H1 (cell line): ENCODE measurements around the gene THPO. TPM values are rescaled to one million over a fixed set of nuclear protein-coding genes. Genes with fewer than 3 reads are reported as not detected.

ENCODE experiments used
- CTCF ChIA-PET: fragments of 300-600 bp; sonication (Branson Sonifier 250); formaldehyde crosslinking; loops from one replicate; lab custom pipeline; 2021; ENCODE audit not compliant: partially characterized antibody; lab: Charles Lee
- POLR2A ChIA-PET: fragments of 300-600 bp; sonication (Branson Sonifier 250); formaldehyde crosslinking; loops from one replicate; lab custom pipeline; 2021; ENCODE audit warnings: inconsistent platforms; ENCODE audit not compliant: partially characterized antibody; lab: Charles Lee
- DNase-seq, 2 experiments: peaks; one replicate each; pipeline versions ENCODE4 v3.0.0 to v3.0.0-alpha.2; 2010 to 2022; ENCODE audit warnings: low spot score in 2 of 2, low read depth in 1 of 2, mixed read lengths in 1 of 2
- FAIRE-seq: peaks from 2 replicates; lab custom pipeline; 2011; peaks lifted over from hg19 to GRCh38; lab: Jason Lieb, UNC
- H2AFZ ChIP-seq: 2 replicates; pipeline ENCODE4 v1.8.1; 2012; ENCODE audit warnings: low read length, inconsistent platforms
- H2AK5ac ChIP-seq: 2 replicates; pipeline ENCODE4 v1.6.1; 2013; ENCODE audit warnings: low read depth, low read length
- H2BK120ac ChIP-seq: replicated peaks from 2 replicates; pipeline ENCODE3; 2013; ENCODE audit warnings: low read depth, low read length, inconsistent platforms
- H2BK12ac ChIP-seq: 2 replicates; pipeline ENCODE4 v1.6.1; 2013; ENCODE audit warnings: low read depth, low read length
- H2BK15ac ChIP-seq: 2 replicates; pipeline ENCODE4 v1.6.1; 2013; ENCODE audit warnings: low read length
- H2BK20ac ChIP-seq: 2 replicates; pipeline ENCODE4 v1.6.1; 2013; ENCODE audit warnings: low read length
- H2BK5ac ChIP-seq: 2 replicates; pipeline ENCODE4 v1.6.1; 2013; ENCODE audit warnings: low read depth, low read length
- H3K14ac ChIP-seq: 2 replicates; pipeline ENCODE4 v1.6.1; 2013; ENCODE audit warnings: inconsistent platforms; ENCODE audit not compliant: insufficient read length
- H3K18ac ChIP-seq: 2 replicates; pipeline ENCODE4 v1.6.1; 2013; ENCODE audit warnings: low read length; ENCODE audit errors: extremely low read depth
- H3K23ac ChIP-seq: 2 replicates; pipeline ENCODE4 v1.6.1; 2013; ENCODE audit warnings: inconsistent platforms; ENCODE audit not compliant: insufficient read length
- H3K23me2 ChIP-seq: 2 replicates; pipeline ENCODE4 v1.6.1; 2013; ENCODE audit warnings: low read depth, low read length
- H3K27ac ChIP-seq: 2 replicates; pipeline ENCODE4 v1.6.1; 2011; ENCODE audit warnings: low read depth, low read length, inconsistent platforms
- H3K27me3 ChIP-seq, 4 experiments: replicated peaks in 1 of 4; 1 replicate in 1 of 4; 2 replicates in 3 of 4; pipeline versions ENCODE4 v1.6.1 to v1.8.1; 2011 to 2013; ENCODE audit warnings: low read length in 3 of 4, mild to moderate bottlenecking in 3 of 4, inconsistent platforms in 2 of 4, mixed read lengths in 2 of 4, moderate library complexity in 1 of 4; ENCODE audit not compliant: control insufficient read depth in 3 of 4, insufficient read depth in 3 of 4; ENCODE audit errors: extremely low read depth in 1 of 4
- H3K36me3 ChIP-seq, 4 experiments: 2 replicates each; pipeline versions ENCODE4 v1.6.1 to v1.8.1; 2011 to 2013; ENCODE audit warnings: mild to moderate bottlenecking in 4 of 4, low read length in 3 of 4, moderate library complexity in 2 of 4, control low read depth in 1 of 4, inconsistent platforms in 1 of 4; ENCODE audit not compliant: insufficient read depth in 4 of 4, control insufficient read depth in 2 of 4
- H3K4ac ChIP-seq: replicated peaks from 2 replicates; pipeline ENCODE3; 2013; ENCODE audit warnings: low read length, low read depth, mixed read lengths, inconsistent platforms; ENCODE audit not compliant: insufficient read length
- H3K4me1 ChIP-seq, 4 experiments: replicated peaks in 1 of 4; 1 replicate in 1 of 4; 2 replicates in 3 of 4; pipeline versions ENCODE4 v1.6.1 to v1.8.1; 2011 to 2013; ENCODE audit warnings: low read length in 3 of 4, inconsistent platforms in 2 of 4, mixed read lengths in 1 of 4; ENCODE audit not compliant: insufficient read depth in 4 of 4, control insufficient read depth in 3 of 4
- H3K4me2 ChIP-seq, 2 experiments: 2 replicates each; pipeline versions ENCODE4 v1.6.1 to v1.8.1; 2011 to 2013; ENCODE audit warnings: low read depth in 2 of 2, low read length in 2 of 2, control low read depth in 1 of 2, inconsistent platforms in 1 of 2, mild to moderate bottlenecking in 1 of 2; ENCODE audit not compliant: insufficient read depth in 1 of 2
- H3K4me3 ChIP-seq, 4 experiments: fragments of 200-600, 300-600 bp in 1 of 4; sonication (generic), shearing (Covaris generic), sonication (Bioruptor Twin) in 1 of 4; 2 replicates each; pipeline versions ENCODE4 v1.5.1 to v1.8.1; 2011 to 2016; ENCODE audit warnings: low read length in 4 of 4, low read depth in 3 of 4, control low read depth in 2 of 4, inconsistent platforms in 2 of 4, mild to moderate bottlenecking in 2 of 4, mixed read lengths in 1 of 4, moderate library complexity in 1 of 4; ENCODE audit not compliant: insufficient read depth in 2 of 4; ENCODE audit errors: extremely low read depth in 1 of 4
- H3K56ac ChIP-seq: replicated peaks from 2 replicates; pipeline ENCODE3; 2013; ENCODE audit warnings: low read depth, mild to moderate bottlenecking, mixed read lengths, low read length, inconsistent platforms; ENCODE audit not compliant: insufficient read length
- H3K79me1 ChIP-seq: 2 replicates; pipeline ENCODE4 v1.6.1; 2013; ENCODE audit warnings: low read depth, low read length, control low read depth
- H3K79me2 ChIP-seq, 2 experiments: 2 replicates each; pipeline versions ENCODE4 v1.6.1 to v1.8.1; 2012 to 2013; ENCODE audit warnings: low read length in 2 of 2, mild to moderate bottlenecking in 2 of 2, inconsistent platforms in 1 of 2; ENCODE audit not compliant: insufficient read depth in 2 of 2, control insufficient read depth in 1 of 2
- H3K9ac ChIP-seq, 4 experiments: replicated peaks in 1 of 4; 1 replicate in 1 of 4; 2 replicates in 3 of 4; pipeline versions ENCODE4 v1.6.1 to v1.8.1; 2011 to 2013; ENCODE audit warnings: low read depth in 3 of 4, low read length in 3 of 4, control low read depth in 2 of 4, mild to moderate bottlenecking in 2 of 4, moderate library complexity in 2 of 4, inconsistent platforms in 1 of 4; ENCODE audit errors: extremely low read depth in 1 of 4
- H3K9me3 ChIP-seq, 2 experiments: 2 replicates each; pipeline versions ENCODE4 v1.6.1 to v1.8.1; 2012 to 2013; ENCODE audit warnings: mild to moderate bottlenecking in 2 of 2, moderate library complexity in 2 of 2, control low read depth in 1 of 2, inconsistent platforms in 1 of 2, low read depth in 1 of 2, low read length in 1 of 2, mixed read lengths in 1 of 2; ENCODE audit not compliant: insufficient read depth in 2 of 2
- H4K20me1 ChIP-seq, 2 experiments: replicated peaks in 1 of 2; 2 replicates each; pipeline versions ENCODE3 to v1.8.1; 2011 to 2013; ENCODE audit warnings: inconsistent platforms in 2 of 2, low read length in 2 of 2, mild to moderate bottlenecking in 1 of 2; ENCODE audit not compliant: insufficient read depth in 2 of 2, control insufficient read depth in 1 of 2
- H4K5ac ChIP-seq: 2 replicates; pipeline ENCODE4 v1.6.1; 2013; ENCODE audit warnings: low read length, low read depth, mixed read lengths, inconsistent platforms; ENCODE audit not compliant: insufficient read length
- H4K8ac ChIP-seq: 2 replicates; pipeline ENCODE4 v1.8.0; 2013; ENCODE audit warnings: mild to moderate bottlenecking, moderate library complexity, low read length, inconsistent platforms; ENCODE audit not compliant: insufficient read depth; ENCODE audit errors: extremely low read depth
- H4K91ac ChIP-seq: replicated peaks from 2 replicates; pipeline ENCODE3; 2013; ENCODE audit warnings: low read length, mixed read lengths, inconsistent platforms; ENCODE audit not compliant: insufficient read length
- CBX5 ChIP-seq: fragments of 300-800, 300-1000 bp; sonication (generic); IDR thresholded peaks from 2 replicates; pipeline ENCODE4 v1.7.1; 2016; ENCODE audit warnings: antibody characterized with exemption, low read length, low read depth
- EZH2 ChIP-seq: fragments of 200-600 bp; sonication (generic); IDR thresholded peaks from 2 replicates; pipeline ENCODE4 v1.7.1; 2012; ENCODE audit warnings: low read depth, mild to moderate bottlenecking, moderate library complexity, low read length, inconsistent platforms; ENCODE audit not compliant: severe bottlenecking
- SP2 ChIP-seq: IDR thresholded peaks from 2 replicates; pipeline ENCODE4 v1.6.1; 2012; ENCODE audit warnings: mild to moderate bottlenecking, low read length, inconsistent platforms
- WGBS, 2 experiments: shearing (Covaris generic) in 1 of 2; methylation state at CpG; one replicate each; pipeline versions ENCODE4 v1.1.6 to v1.1.7; 2013 to 2015; ENCODE audit warnings: low lambda C conversion rate in 2 of 2, mixed read lengths in 2 of 2, inconsistent platforms in 1 of 2, low coverage in 1 of 2, missing lambda C conversion rate in 1 of 2; ENCODE audit not compliant: insufficient replicate concordance in 2 of 2, insufficient coverage in 1 of 2, insufficient read length in 1 of 2; ENCODE audit errors: extremely low coverage in 1 of 2, missing lambda C conversion rate in 1 of 2; 5-methylcytosine and 5-hydroxymethylcytosine counted together
- polyA plus RNA-seq, 7 experiments: library from polyadenylated mRNA; depleted of rRNA in 3 of 7; stranded (reverse) in 5 of 7; unstranded in 2 of 7; fragments of >200 nt in 5 of 7; fragments of 200-250 nt in 2 of 7; gene quantifications; 1 replicate in 5 of 7; 2 replicates in 1 of 7; 4 replicates in 1 of 7; pipeline versions ENCODE4 v1.2.1 to v1.2.3, GENCODE V29; 2011 to 2013; ENCODE audit warnings: missing spikeins in 2 of 7, mixed read lengths in 2 of 7
- total RNA-seq: library from RNA; stranded (reverse); fragmentation: NEBNext Ultra II Directional; extraction: Animal tissue kit (Norgen Biotek cat#: 25700); gene quantifications from 2 replicates; pipeline ENCODE4 v1.2.1, GENCODE V29; 2021

Gene THPO
- total and polyA plus RNA-seq, 2 of the 8 experiments (the other 6 are each of a cell fraction or from before 2014, with no cell fraction given) = 0.82 to 1.2 TPM

GRCh38 chr3:184378651-184379357, 797 bp upstream of the THPO start:
- peaks cover 0 to 33% (median 27%) of the 10 kb centered on the region in 4 experiments; a peak in 6 of 7 replicates for H3K4me1 ChIP-seq
- H2BK15ac ChIP-seq = peak overlapping the region; percentile 5; the same call in 1 of the 2 replicates
- peak overlapping the region; percentile 13; the same call in 1 of the 2 replicates for H2BK12ac ChIP-seq
- no peak overlapping the region for H4K91ac ChIP-seq
- 73% methylated on average over 10 of the region's 10 CpGs; no CpG with 5 or more reads in 1 of the 2 experiments for WGBS, 2 experiments
- 0 out of 2 replicates have a peak overlapping the region, but pooled peaks have one; percentile 15 for H3K18ac ChIP-seq
- H3K14ac ChIP-seq = no peak overlapping the region
- H3K23ac ChIP-seq = no peak overlapping the region
- no peaks in the 10 kb centered on the region for H3K79me1 ChIP-seq
- no peak overlapping the region for H2AFZ ChIP-seq
- no peak overlapping the region for H3K4ac ChIP-seq
- no peak overlapping the region for H3K27ac ChIP-seq
- peak overlapping the region; percentile 29 to 59 (median 48); a peak in 6 of 8 replicates for H3K4me3 ChIP-seq
- TF ChIP-seq CBX5 (no peak), SP2 (no peak), EZH2 (peak; percentile 39)
- H3K79me2 ChIP-seq = no peaks in the 10 kb centered on the region
- H3K9ac ChIP-seq = no peak overlapping the region
- H4K5ac ChIP-seq = no peak overlapping the region
- peaks cover 31 to 51% (median 48%) of the 10 kb centered on the region in 4 experiments for H3K27me3 ChIP-seq
- peaks cover 15% of the 10 kb centered on the region; the same call in 1 of the 2 replicates for H3K23me2 ChIP-seq
- DNase-seq (no peak), FAIRE-seq (no peak)
- peak overlapping the region; percentile 78 to 93 for H3K4me2 ChIP-seq
- peak overlapping the region; percentile 38; the same call in 1 of the 2 replicates for H2BK20ac ChIP-seq
- H2BK120ac ChIP-seq = no peak overlapping the region
- CTCF ChIA-PET = interaction anchor here (0.8 to 2.1 kb wide), 3 partner anchors 10 to 162 kb away, joined by 3 to 10 read pairs (median 3); no protein-coding TSS in a partner anchor
- H4K8ac ChIP-seq = no peak overlapping the region
- H3K36me3 ChIP-seq = no peaks in the 10 kb centered on the region
- no peaks in the 10 kb centered on the region for H3K9me3 ChIP-seq
- POLR2A ChIA-PET = interaction anchor here (0.8 to 1.6 kb wide), 3 partner anchors 8 to 147 kb away, joined by 3 read pairs; no protein-coding TSS in a partner anchor
- H2AK5ac ChIP-seq = peak overlapping the region; percentile 41; the same call in 1 of the 2 replicates
- no peak overlapping the region for H3K56ac ChIP-seq
- H2BK5ac ChIP-seq = no peak overlapping the region
- peaks cover 2 to 9% of the 10 kb centered on the region in 2 experiments for H4K20me1 ChIP-seq
